GM03348 (cell line): ENCODE results near the gene PDGFD.

ENCODE experiments used
- DNase-seq: peaks from one replicate; pipeline ENCODE4 v3.0.0; 2012; ENCODE audit warnings: low spot score

Gene PDGFD

GRCh38 chr11:104000798-104001197, 163.1 kb downstream of the PDGFD start:
- DNase-seq = peak; percentile 18

GRCh38 chr11:103998826-103999508, 165.0 kb downstream of the PDGFD start:
- no peak for DNase-seq

- DNase-seq = no peak
Observed at GRCh38 chr11:103997082-103997481, 166.9 kb downstream of the PDGFD start.

- DNase-seq = peak; percentile 9
Observed at GRCh38 chr11:103995896-103996295, 168.1 kb downstream of the PDGFD start.

GRCh38 chr11:103994518-103994917, 169.4 kb downstream of the PDGFD start:
- DNase-seq = no peak

GRCh38 chr11:103994094-103994493, 169.9 kb downstream of the PDGFD start:
- peak; percentile 19 for DNase-seq

- DNase-seq = peak; percentile 4
Observed at GRCh38 chr11:103993507-103993906, 170.4 kb downstream of the PDGFD start.

- DNase-seq = no peak
Observed at GRCh38 chr11:103988595-103988969, 175.4 kb downstream of the PDGFD start.

- DNase-seq = no peak
Observed at GRCh38 chr11:103987629-103988594, 176.0 kb downstream of the PDGFD start.

- DNase-seq = no peak
Observed at GRCh38 chr11:103985041-103985440, 178.9 kb downstream of the PDGFD start.

GRCh38 chr11:103980108-103980507, 183.8 kb downstream of the PDGFD start:
- no peak for DNase-seq

GRCh38 chr11:103978616-103979595, 185.0 kb downstream of the PDGFD start:
- no peak for DNase-seq

- no peak for DNase-seq
Observed at GRCh38 chr11:103972013-103972412, 191.9 kb downstream of the PDGFD start.

GRCh38 chr11:103970701-103971249, 193.2 kb downstream of the PDGFD start:
- no peak for DNase-seq

GRCh38 chr11:103968685-103969084, 195.3 kb downstream of the PDGFD start:
- no peak for DNase-seq

- no peak for DNase-seq
Observed at GRCh38 chr11:103967985-103968384, 196.0 kb downstream of the PDGFD start.

- no peak for DNase-seq
Observed at GRCh38 chr11:103964390-103964789, 199.6 kb downstream of the PDGFD start.

- DNase-seq = no peak
Observed at GRCh38 chr11:103963648-103964047, 200.3 kb downstream of the PDGFD start.

- DNase-seq = no peak
Observed at GRCh38 chr11:103961010-103961409, 202.9 kb downstream of the PDGFD start.

- no peak for DNase-seq
Observed at GRCh38 chr11:103960108-103960507, 203.8 kb downstream of the PDGFD start.

- DNase-seq = no peak
Observed at GRCh38 chr11:103959279-103959942, 204.5 kb downstream of the PDGFD start.
